Neuronal stem cell (in vitro differentiated cells): ENCODE measurements around the gene CHEK2.

Source experiments
- DNase-seq: peaks from one replicate; pipeline ENCODE4 v3.0.0-alpha.2; 2013; ENCODE audit warnings: low spot score
- H2AFZ ChIP-seq: one replicate; pipeline ENCODE4 v1.6.1; 2013; ENCODE audit warnings: mild to moderate bottlenecking, low read length, inconsistent platforms
- H2AK5ac ChIP-seq: 2 replicates; pipeline ENCODE4 v1.6.1; 2013; ENCODE audit warnings: low read depth, mild to moderate bottlenecking, inconsistent platforms, low read length, moderate library complexity, mixed read lengths
- H2BK120ac ChIP-seq: 2 replicates; pipeline ENCODE4 v1.6.1; 2013; ENCODE audit warnings: low read depth, mild to moderate bottlenecking, inconsistent platforms, low read length, moderate library complexity, mixed read lengths
- H2BK12ac ChIP-seq: one replicate; pipeline ENCODE4 v1.6.1; 2013; ENCODE audit warnings: low read length, inconsistent platforms
- H2BK15ac ChIP-seq: 2 replicates; pipeline ENCODE4 v1.6.1; 2013; ENCODE audit warnings: mild to moderate bottlenecking, low read length, inconsistent platforms, mixed read lengths
- H2BK5ac ChIP-seq: one replicate; pipeline ENCODE4 v1.6.1; 2013; ENCODE audit warnings: inconsistent platforms, mild to moderate bottlenecking, low read length, moderate library complexity
- H3K14ac ChIP-seq: one replicate; pipeline ENCODE4 v1.6.1; 2013; ENCODE audit warnings: low read length, inconsistent platforms
- H3K18ac ChIP-seq: 2 replicates; pipeline ENCODE4 v1.6.1; 2013; ENCODE audit warnings: low read length, inconsistent platforms
- H3K23ac ChIP-seq: 2 replicates; pipeline ENCODE4 v1.6.1; 2013; ENCODE audit warnings: low read depth, mild to moderate bottlenecking, mixed read lengths, low read length, inconsistent platforms; ENCODE audit not compliant: poor library complexity
- H3K27ac ChIP-seq: replicated peaks from 3 replicates; pipeline ENCODE4 v1.5.1; 2013; ENCODE audit warnings: low read length, inconsistent platforms
- H3K27me3 ChIP-seq, 3 experiments: 2 replicates each; pipeline ENCODE4 v1.6.1; 2013; ENCODE audit warnings: low read length in 3 of 3, mild to moderate bottlenecking in 2 of 3, inconsistent platforms in 1 of 3, low read depth in 1 of 3, mixed read lengths in 1 of 3, moderate library complexity in 1 of 3; ENCODE audit not compliant: control insufficient read depth in 3 of 3, insufficient read depth in 3 of 3
- H3K36me3 ChIP-seq, 2 donors: replicated peaks in 1 of 2; 2 replicates each; pipeline ENCODE4 v1.6.1; 2013; ENCODE audit warnings: low read length in 2 of 2; ENCODE audit not compliant: control insufficient read depth in 2 of 2, insufficient read depth in 2 of 2
- H3K4ac ChIP-seq: 2 replicates; pipeline ENCODE4 v1.6.1; 2013; ENCODE audit warnings: inconsistent platforms, mild to moderate bottlenecking, low read length, moderate library complexity
- H3K4me1 ChIP-seq, 2 donors: 1 replicate in 1 of 2; 2 replicates in 1 of 2; pipeline ENCODE4 v1.6.1; 2013; ENCODE audit warnings: low read length in 2 of 2, low read depth in 1 of 2; ENCODE audit not compliant: control insufficient read depth in 2 of 2, insufficient read depth in 1 of 2
- H3K4me2 ChIP-seq: one replicate; pipeline ENCODE4 v1.6.1; 2013; ENCODE audit warnings: mild to moderate bottlenecking, low read length, inconsistent platforms; ENCODE audit not compliant: insufficient read depth, poor library complexity, severe bottlenecking
- H3K4me3 ChIP-seq, 2 donors: 2 replicates each; pipeline ENCODE4 v1.5.1; 2013; ENCODE audit warnings: low read length in 2 of 2, mild to moderate bottlenecking in 2 of 2, inconsistent platforms in 1 of 2, moderate library complexity in 1 of 2
- H3K79me1 ChIP-seq: one replicate; pipeline ENCODE4 v1.6.1; 2013; ENCODE audit warnings: low read depth, mild to moderate bottlenecking, inconsistent platforms, low read length, moderate library complexity
- H3K9ac ChIP-seq: one replicate; pipeline ENCODE4 v1.6.1; 2013; ENCODE audit warnings: mild to moderate bottlenecking, low read depth, low read length, inconsistent platforms; ENCODE audit not compliant: poor library complexity
- H3K9me3 ChIP-seq, 2 donors: replicated peaks in 1 of 2; 2 replicates each; pipeline versions ENCODE3 to v1.6.1; 2013; ENCODE audit warnings: low read length in 2 of 2, mild to moderate bottlenecking in 2 of 2, inconsistent platforms in 1 of 2, low read depth in 1 of 2, mixed read lengths in 1 of 2, moderate library complexity in 1 of 2; ENCODE audit not compliant: control insufficient read depth in 2 of 2, insufficient read depth in 1 of 2
- H4K8ac ChIP-seq: one replicate; pipeline ENCODE4 v1.6.1; 2013; ENCODE audit warnings: low read depth, mild to moderate bottlenecking, inconsistent platforms, low read length, moderate library complexity
- H4K91ac ChIP-seq: one replicate; pipeline ENCODE4 v1.6.1; 2013; ENCODE audit warnings: low read length, low read depth, mild to moderate bottlenecking, inconsistent platforms; ENCODE audit not compliant: poor library complexity
- WGBS, 2 donors: extraction: QIAGEN DNeasy Blood & Tissue Kit; methylation state at CpG; one replicate each; pipeline ENCODE4 v1.1.7; 2013; ENCODE audit warnings: missing lambda C conversion rate in 2 of 2, mixed read lengths in 1 of 2; ENCODE audit not compliant: insufficient read length in 2 of 2, insufficient replicate concordance in 1 of 2; ENCODE audit errors: extremely low coverage in 2 of 2; 5-methylcytosine and 5-hydroxymethylcytosine counted together

The CHEK2 gene

GRCh38 chr22:28783786-28784671 lies 42.4 kb upstream of the CHEK2 start:
- no peak overlapping the region for H3K4ac ChIP-seq
- no peak overlapping the region for H3K27ac ChIP-seq
- no peak overlapping the region for H3K9ac ChIP-seq
- no peak overlapping the region for H3K4me3 ChIP-seq
- H3K79me1 ChIP-seq: no peaks in the 10 kb centered on the region
- WGBS, 2 donors: no CpG with 5 or more reads among the region's 4 CpGs
- no peak for DNase-seq
- H3K18ac ChIP-seq: no peak overlapping the region
- no peak overlapping the region for H2BK5ac ChIP-seq
- H3K36me3 ChIP-seq: peaks cover 18 to 96% of the 10 kb centered on the region in 2 donors
- H3K9me3 ChIP-seq: no peaks in the 10 kb centered on the region
- H3K14ac ChIP-seq: no peak overlapping the region
- H3K4me2 ChIP-seq: no peak overlapping the region
- no peak overlapping the region for H2AFZ ChIP-seq
- no peak overlapping the region for H2BK15ac ChIP-seq
- H3K27me3 ChIP-seq: no peaks in the 10 kb centered on the region
- H4K91ac ChIP-seq: no peak overlapping the region
- no peak overlapping the region for H2BK120ac ChIP-seq
- no peak overlapping the region for H2BK12ac ChIP-seq
- H4K8ac ChIP-seq: no peak overlapping the region
- H3K4me1 ChIP-seq: no peaks in the 10 kb centered on the region
- H3K23ac ChIP-seq: no peak overlapping the region
- H2AK5ac ChIP-seq: no peak overlapping the region

DNA sequence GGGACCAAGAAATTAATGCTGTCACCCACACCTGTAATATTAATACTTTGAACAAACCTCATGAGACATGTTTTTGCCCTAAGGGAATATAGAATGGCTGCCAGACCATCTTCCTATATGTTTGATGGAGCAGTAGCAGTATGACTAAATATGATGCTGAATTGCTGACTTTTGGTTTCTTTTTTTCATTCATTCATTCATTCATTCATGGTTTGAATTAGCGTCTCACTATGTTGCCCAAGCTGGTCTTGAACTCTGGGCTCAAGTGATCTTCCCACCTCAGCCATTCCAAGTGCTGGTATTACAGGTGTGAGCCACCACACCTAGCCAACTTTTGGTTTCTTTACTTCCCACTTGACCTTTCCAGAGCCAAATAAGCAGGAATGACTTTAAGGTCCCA lies 38.7 kb upstream of the CHEK2 start:
- H3K18ac ChIP-seq: no peak overlapping the region
- H3K36me3 ChIP-seq: peaks cover 19 to 95% of the 10 kb centered on the region in 2 donors
- DNase-seq: no peak
- peaks cover 2% of the 10 kb centered on the region for H3K79me1 ChIP-seq
- no peak overlapping the region for H3K9ac ChIP-seq
- H3K14ac ChIP-seq: no peak overlapping the region
- no peak overlapping the region for H2BK120ac ChIP-seq
- H2BK5ac ChIP-seq: no peak overlapping the region
- no peak overlapping the region for H3K4me2 ChIP-seq
- H2AK5ac ChIP-seq: no peak overlapping the region
- H3K27me3 ChIP-seq: no peaks in the 10 kb centered on the region
- H4K8ac ChIP-seq: no peak overlapping the region
- no peak overlapping the region for H2BK15ac ChIP-seq
- H3K4ac ChIP-seq: no peak overlapping the region
- H2AFZ ChIP-seq: no peak overlapping the region
- no peak overlapping the region for H3K23ac ChIP-seq
- no CpG with 5 or more reads among the region's 1 CpG for WGBS, 2 donors
- no peak overlapping the region for H4K91ac ChIP-seq
- no peak overlapping the region for H2BK12ac ChIP-seq
- no peaks in the 10 kb centered on the region for H3K4me1 ChIP-seq
- peaks cover 0 to under 1% of the 10 kb centered on the region in 2 donors for H3K9me3 ChIP-seq
- H3K27ac ChIP-seq: no peak overlapping the region
- H3K4me3 ChIP-seq: no peak overlapping the region

DNA sequence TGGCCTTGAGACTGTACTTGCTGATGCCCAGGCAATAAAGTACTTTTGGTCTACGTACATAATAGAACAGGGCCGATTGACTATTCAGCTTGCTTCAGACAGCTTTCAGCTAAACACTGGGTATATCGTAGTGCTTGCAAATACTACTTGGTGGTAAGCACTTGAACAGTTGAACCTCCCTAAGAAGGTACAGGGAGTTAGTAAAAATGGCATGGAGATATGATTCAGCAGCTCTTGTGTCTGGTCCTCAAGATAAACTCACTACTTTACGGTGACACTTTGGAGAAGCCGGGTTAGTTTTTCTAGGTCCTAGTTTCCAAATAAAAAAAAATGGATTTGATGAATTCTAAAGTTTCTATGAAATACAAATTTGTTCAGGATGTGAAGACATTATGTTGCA lies 38.2 kb upstream of the CHEK2 start:
- Histone ChIP-seq H2AFZ (no peak overlapping the region), H2AK5ac (no peak overlapping the region), H2BK120ac (no peak overlapping the region), H3K4me2 (no peak overlapping the region), H3K23ac (no peak overlapping the region), H3K9me3 (peaks cover 0 to 5% of the 10 kb centered on the region in 2 donors), H3K14ac (no peak overlapping the region), H3K4ac (no peak overlapping the region), H3K79me1 (peaks cover 3% of the 10 kb centered on the region), H3K27ac (no peak overlapping the region), H3K9ac (no peak overlapping the region), H3K36me3 (peaks cover 17 to 95% of the 10 kb centered on the region in 2 donors), H4K8ac (no peak overlapping the region), H3K18ac (no peak overlapping the region), H2BK12ac (no peak overlapping the region), H3K27me3 (no peaks in the 10 kb centered on the region), H2BK5ac (no peak overlapping the region), H3K4me1 (no peaks in the 10 kb centered on the region), H3K4me3 (no peak overlapping the region), H4K91ac (no peak overlapping the region), H2BK15ac (no peak overlapping the region)
- no peak for DNase-seq
- WGBS, 2 donors: no CpG with 5 or more reads among the region's 5 CpGs

DNA sequence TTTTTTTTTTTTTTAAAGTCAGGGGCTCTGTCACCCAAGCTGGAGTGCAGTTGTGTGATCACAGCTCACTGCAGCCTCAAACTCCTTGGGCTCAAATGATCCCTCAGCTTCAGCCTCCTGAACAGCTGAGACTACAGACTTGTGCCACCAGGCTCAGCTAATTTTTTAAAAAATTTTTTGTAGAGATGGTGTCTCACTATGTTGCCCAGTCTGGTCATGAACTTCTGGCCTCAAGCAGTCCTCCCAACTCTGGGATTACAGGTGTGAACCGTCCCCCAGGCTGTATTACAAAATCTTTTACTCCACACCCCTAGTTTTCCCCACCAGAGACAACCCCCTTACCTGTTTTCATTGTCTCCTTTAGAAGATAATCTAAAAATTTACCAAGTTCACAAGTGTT lies 32.8 kb upstream of the CHEK2 start:
- no CpG with 5 or more reads among the region's 1 CpG for WGBS, 2 donors
- Histone ChIP-seq H4K8ac (no peak overlapping the region), H3K4me3 (no peak overlapping the region), H3K4me1 (peaks cover 0 to 4% of the 10 kb centered on the region in 2 donors), H3K4ac (no peak overlapping the region), H3K27ac (no peak overlapping the region), H2BK5ac (no peak overlapping the region), H2BK15ac (no peak overlapping the region), H2BK120ac (no peak overlapping the region), H2AK5ac (no peak overlapping the region), H3K23ac (no peak overlapping the region), H3K14ac (no peak overlapping the region), H3K18ac (no peak overlapping the region), H4K91ac (no peak overlapping the region), H3K79me1 (peaks cover 4% of the 10 kb centered on the region), H3K4me2 (no peak overlapping the region), H3K36me3 (peaks cover 6 to 50% of the 10 kb centered on the region in 2 donors), H3K9ac (no peak overlapping the region), H3K9me3 (peaks cover 0 to 10% of the 10 kb centered on the region in 2 donors), H2BK12ac (no peak overlapping the region), H2AFZ (no peak overlapping the region), H3K27me3 (no peaks in the 10 kb centered on the region)
- DNase-seq: no peak
